ENCODE data around the gene RAPH1.

The RAPH1 gene

GRCh38 chr2:203535078-203535783, at the start of gene RAPH1:
RAPH1 (minus strand) TSS chr2:203535301; CDS start chr2:203495353, 39,948 bp downstream.
- peak; percentile 89 for DNase-seq (ENCODE audit: low spot score)

GRCh38 chr2:203584784-203585183, 49.7 kb upstream of the RAPH1 start:
- DNase-seq (ENCODE audit: low spot score) = no peak

- DNase-seq (ENCODE audit: low spot score) = peak; percentile 92
These were observed 48.6 kb upstream of the RAPH1 start for GRCh38 chr2:203583701-203584100.

GRCh38 chr2:203583084-203583695, 48.1 kb upstream of the RAPH1 start:
- DNase-seq (ENCODE audit: low spot score) = peak; percentile 33

- DNase-seq (ENCODE audit: low spot score) = no peak
These were observed 47.4 kb upstream of the RAPH1 start for GRCh38 chr2:203582468-203582867.

GRCh38 chr2:203580844-203581243, 45.7 kb upstream of the RAPH1 start:
- DNase-seq (ENCODE audit: low spot score) = no peak

- no peak for DNase-seq (ENCODE audit: low spot score)
These were observed 44.6 kb upstream of the RAPH1 start for GRCh38 chr2:203579730-203580129.

- DNase-seq (ENCODE audit: low spot score) = no peak
These were observed 43.9 kb upstream of the RAPH1 start for GRCh38 chr2:203578759-203579643.

- no peak for DNase-seq (ENCODE audit: low spot score)
These were observed 39.7 kb upstream of the RAPH1 start for GRCh38 chr2:203574824-203575223.

- no peak for DNase-seq (ENCODE audit: low spot score)
These were observed 37.2 kb upstream of the RAPH1 start for GRCh38 chr2:203572316-203572715.

GRCh38 chr2:203569677-203570316, 34.7 kb upstream of the RAPH1 start:
- DNase-seq (ENCODE audit: low spot score) = no peak

- no peak for DNase-seq (ENCODE audit: low spot score)
These were observed 32.6 kb upstream of the RAPH1 start for GRCh38 chr2:203567691-203568090.

GRCh38 chr2:203566161-203566560, 31.1 kb upstream of the RAPH1 start:
- no peak for DNase-seq (ENCODE audit: low spot score)

- DNase-seq (ENCODE audit: low spot score) = no peak
These were observed 30.0 kb upstream of the RAPH1 start for GRCh38 chr2:203565076-203565475.

GRCh38 chr2:203562268-203562667, 27.2 kb upstream of the RAPH1 start:
- DNase-seq (ENCODE audit: low spot score) = no peak

- no peak for DNase-seq (ENCODE audit: low spot score)
These were observed 24.5 kb upstream of the RAPH1 start for GRCh38 chr2:203559641-203560040.

- DNase-seq (ENCODE audit: low spot score) = no peak
These were observed 18.7 kb upstream of the RAPH1 start for GRCh38 chr2:203553784-203554183.

GRCh38 chr2:203551778-203552177, 16.7 kb upstream of the RAPH1 start:
- DNase-seq (ENCODE audit: low spot score) = no peak

GRCh38 chr2:203550266-203550665, 15.2 kb upstream of the RAPH1 start:
- DNase-seq (ENCODE audit: low spot score) = no peak

GRCh38 chr2:203549406-203549805, 14.3 kb upstream of the RAPH1 start:
- no peak for DNase-seq (ENCODE audit: low spot score)

- DNase-seq (ENCODE audit: low spot score) = no peak
These were observed 13.8 kb upstream of the RAPH1 start for GRCh38 chr2:203548887-203549286.

- DNase-seq (ENCODE audit: low spot score) = no peak
These were observed 12.3 kb upstream of the RAPH1 start for GRCh38 chr2:203547356-203547755.

Measured in kidney capillary endothelial cell (primary cell).